Activated naive CD4-positive, alpha-beta T cell treated with anti-CD3 and anti-CD28 coated beads, Interleukin-2, amount 50 U/mL, for 24 hours (primary cell): ENCODE data around the gene PRKCE.

Experiments
- H3K27ac Mint-ChIP-seq: one replicate; pipeline ENCODE4 v1.8.0; 2021; ENCODE audit warnings: mild to moderate bottlenecking, mixed read lengths
- H3K27me3 Mint-ChIP-seq: one replicate; pipeline ENCODE4 v1.8.0; 2021; ENCODE audit warnings: mixed read lengths
- H3K36me3 Mint-ChIP-seq: one replicate; pipeline ENCODE4 v1.8.0; 2021; ENCODE audit warnings: mixed read lengths
- H3K4me1 Mint-ChIP-seq: one replicate; pipeline ENCODE4 v1.8.0; 2021; ENCODE audit warnings: mixed read lengths
- H3K4me3 Mint-ChIP-seq: one replicate; pipeline ENCODE4 v1.8.0; 2021; ENCODE audit warnings: mild to moderate bottlenecking, mixed read lengths
- H3K9me3 Mint-ChIP-seq: one replicate; pipeline ENCODE4 v1.8.0; 2021; ENCODE audit warnings: mixed read lengths

PRKCE gene

GRCh38 chr2:46025081-46025480 lies 373.6 kb downstream of the PRKCE start:
- no peaks in the 10 kb centered on the region for H3K4me1 Mint-ChIP-seq
- no peak overlapping the region for H3K27ac Mint-ChIP-seq
- H3K27me3 Mint-ChIP-seq, result no peaks in the 10 kb centered on the region
- no peak overlapping the region for H3K4me3 Mint-ChIP-seq
- H3K9me3 Mint-ChIP-seq, result no peaks in the 10 kb centered on the region
- peaks cover 1% of the 10 kb centered on the region for H3K36me3 Mint-ChIP-seq

GRCh38 chr2:46025676-46026075 lies 374.2 kb downstream of the PRKCE start:
- Mint-ChIP-seq H3K27ac (no peak overlapping the region), H3K4me1 (no peaks in the 10 kb centered on the region), H3K36me3 (no peaks in the 10 kb centered on the region), H3K4me3 (no peak overlapping the region), H3K9me3 (no peaks in the 10 kb centered on the region), H3K27me3 (no peaks in the 10 kb centered on the region)

DNA sequence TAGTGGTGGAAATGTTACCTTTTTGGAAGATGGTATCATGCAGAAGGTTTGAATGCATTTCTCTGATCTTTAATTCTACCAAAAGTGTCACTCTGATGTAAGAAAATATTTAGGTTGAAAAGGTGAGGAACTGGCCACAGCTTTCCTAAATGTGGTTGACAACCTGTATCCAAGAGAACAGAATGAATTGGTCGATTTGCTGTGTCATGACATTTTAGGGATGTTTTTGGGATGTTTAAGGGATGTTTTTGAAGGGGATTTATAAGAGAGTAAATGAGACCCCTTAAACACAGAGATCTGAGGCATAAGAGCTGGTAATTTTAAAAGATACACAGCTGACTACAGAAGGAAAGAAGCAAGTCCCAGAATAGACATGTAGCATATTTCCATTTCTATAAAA lies 375.0 kb downstream of the PRKCE start:
- Mint-ChIP-seq H3K9me3 (no peaks in the 10 kb centered on the region), H3K4me3 (no peak overlapping the region), H3K36me3 (no peaks in the 10 kb centered on the region), H3K4me1 (no peaks in the 10 kb centered on the region), H3K27ac (no peak overlapping the region), H3K27me3 (no peaks in the 10 kb centered on the region)

DNA sequence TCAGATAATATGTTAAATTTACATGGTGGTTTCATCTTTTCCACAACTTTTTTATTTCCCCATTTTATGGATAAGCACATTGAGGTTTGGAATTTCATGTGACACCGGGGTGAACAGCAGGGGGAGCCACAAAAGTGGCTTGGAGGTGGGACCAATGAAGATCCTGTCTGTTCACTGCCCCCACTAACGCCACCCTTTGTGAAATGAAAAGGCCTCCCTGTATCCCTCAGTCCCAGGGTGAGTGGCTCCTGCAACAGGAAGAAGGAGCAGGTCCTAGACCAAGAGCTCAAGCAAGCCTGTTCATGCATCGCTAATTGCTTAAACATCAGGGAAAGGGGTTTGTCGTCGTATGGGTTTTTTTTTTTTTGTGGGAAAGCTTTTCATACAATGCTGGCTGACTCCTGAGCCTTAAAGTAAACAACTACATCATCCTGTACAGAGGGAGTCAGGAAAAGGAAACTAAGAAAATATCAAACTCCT lies 377.9 kb downstream of the PRKCE start:
- no peaks in the 10 kb centered on the region for H3K4me1 Mint-ChIP-seq
- H3K36me3 Mint-ChIP-seq, result no peaks in the 10 kb centered on the region
- no peaks in the 10 kb centered on the region for H3K9me3 Mint-ChIP-seq
- no peak overlapping the region for H3K4me3 Mint-ChIP-seq
- no peaks in the 10 kb centered on the region for H3K27me3 Mint-ChIP-seq
- no peak overlapping the region for H3K27ac Mint-ChIP-seq

- H3K27me3 Mint-ChIP-seq, result no peaks in the 10 kb centered on the region
- H3K4me1 Mint-ChIP-seq, result no peaks in the 10 kb centered on the region
- no peak overlapping the region for H3K27ac Mint-ChIP-seq
- H3K36me3 Mint-ChIP-seq, result no peaks in the 10 kb centered on the region
- no peaks in the 10 kb centered on the region for H3K9me3 Mint-ChIP-seq
- no peak overlapping the region for H3K4me3 Mint-ChIP-seq
These were observed 378.9 kb downstream of the PRKCE start for GRCh38 chr2:46030330-46030729.

DNA sequence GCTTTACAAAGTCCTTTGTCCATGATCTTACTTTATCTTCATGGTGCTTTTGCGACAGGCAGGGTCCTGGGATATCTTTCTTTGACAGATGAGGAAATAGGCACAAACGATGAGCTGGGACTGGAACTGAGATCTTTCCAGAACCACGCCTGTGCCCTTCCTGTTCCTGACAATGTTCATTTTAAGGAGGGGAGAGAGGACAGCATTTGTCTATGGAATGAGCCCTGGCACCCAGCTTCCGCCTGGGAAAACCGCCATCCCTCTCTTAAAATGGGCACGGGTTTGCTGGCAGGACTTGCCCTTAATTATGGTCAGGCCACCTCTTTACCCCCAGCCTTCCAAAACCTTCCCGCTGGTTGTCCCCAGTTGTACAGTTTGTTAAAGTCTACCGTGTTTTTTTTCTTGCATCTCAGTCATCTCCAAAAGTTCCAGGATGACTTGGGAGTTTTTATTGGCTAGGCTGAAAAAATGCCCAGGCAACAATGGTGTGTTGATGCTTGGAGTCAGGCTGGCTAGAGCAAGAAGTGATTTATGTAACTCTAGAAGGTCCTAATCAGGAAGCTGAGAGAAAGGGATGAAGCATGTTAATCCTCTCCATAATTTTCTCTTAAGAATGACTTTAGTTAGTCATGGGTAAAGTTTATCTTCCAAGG lies 380.8 kb downstream of the PRKCE start:
- H3K27ac Mint-ChIP-seq, result no peak overlapping the region
- H3K36me3 Mint-ChIP-seq, result peaks cover 4% of the 10 kb centered on the region
- no peaks in the 10 kb centered on the region for H3K4me1 Mint-ChIP-seq
- no peaks in the 10 kb centered on the region for H3K27me3 Mint-ChIP-seq
- no peak overlapping the region for H3K4me3 Mint-ChIP-seq
- no peaks in the 10 kb centered on the region for H3K9me3 Mint-ChIP-seq

DNA sequence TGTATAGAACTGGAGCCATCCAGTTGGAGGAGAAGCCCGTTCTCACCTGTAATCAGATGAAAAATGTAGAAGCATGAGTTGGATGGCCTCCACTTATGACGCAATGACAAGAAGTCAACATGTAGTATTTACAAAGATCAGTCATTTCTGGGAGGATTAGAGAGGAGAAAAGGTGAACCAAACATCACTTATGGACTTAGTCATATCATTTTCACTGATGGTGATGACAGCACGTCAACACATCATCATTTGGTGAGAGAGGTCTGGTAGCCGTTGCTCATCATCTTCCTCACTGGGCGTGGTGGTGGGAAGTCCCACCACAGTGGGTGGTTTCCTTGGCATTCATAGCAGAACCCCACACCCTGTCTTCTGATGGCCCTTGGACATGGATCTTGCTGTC lies 381.5 kb downstream of the PRKCE start:
- no peak overlapping the region for H3K4me3 Mint-ChIP-seq
- no peaks in the 10 kb centered on the region for H3K27me3 Mint-ChIP-seq
- H3K4me1 Mint-ChIP-seq, result no peaks in the 10 kb centered on the region
- no peak overlapping the region for H3K27ac Mint-ChIP-seq
- H3K36me3 Mint-ChIP-seq, result peaks cover 4% of the 10 kb centered on the region
- no peaks in the 10 kb centered on the region for H3K9me3 Mint-ChIP-seq

DNA sequence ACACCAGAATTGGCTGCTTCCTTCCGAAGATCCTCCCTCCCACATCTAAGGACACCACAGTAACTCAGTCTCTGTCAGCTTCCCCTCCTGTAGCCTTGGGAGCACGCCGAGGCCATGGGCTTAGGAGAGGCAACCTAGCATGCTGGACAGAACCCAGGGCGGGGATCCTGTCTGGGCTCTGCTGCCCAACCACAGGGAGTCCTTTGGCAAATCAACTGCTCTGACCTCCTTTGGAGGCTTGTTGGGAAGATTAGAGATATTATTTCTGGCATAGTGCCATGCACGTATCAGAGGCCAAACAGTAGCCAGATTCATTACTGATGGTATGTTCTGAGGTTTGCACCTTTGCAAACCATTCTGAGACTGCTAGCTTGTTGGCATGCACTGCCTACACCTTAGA lies 383.1 kb downstream of the PRKCE start:
- Mint-ChIP-seq H3K36me3 (peaks cover 7% of the 10 kb centered on the region), H3K9me3 (no peaks in the 10 kb centered on the region), H3K4me3 (no peak overlapping the region), H3K27ac (no peak overlapping the region), H3K4me1 (no peaks in the 10 kb centered on the region), H3K27me3 (no peaks in the 10 kb centered on the region)

DNA sequence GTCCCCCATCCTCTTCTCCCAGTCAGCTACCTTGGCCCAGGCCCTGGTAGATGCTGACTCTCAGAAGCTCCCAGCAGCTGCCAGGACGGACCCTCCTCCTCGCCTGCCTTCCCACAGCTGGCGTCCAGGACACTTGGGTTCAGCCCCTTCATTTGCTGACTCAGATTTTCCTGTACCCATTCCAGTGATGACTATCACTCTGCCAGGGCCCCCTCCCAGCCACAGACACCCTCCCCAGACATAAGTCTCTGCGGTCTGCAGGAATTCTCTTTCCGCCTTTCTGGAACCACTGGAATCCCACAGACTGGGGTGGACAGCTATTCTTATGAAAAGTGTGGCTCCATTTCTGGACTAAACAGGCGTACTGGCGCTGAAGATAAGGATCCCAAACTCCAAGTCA lies 385.5 kb downstream of the PRKCE start:
- H3K36me3 Mint-ChIP-seq, result peaks cover 7% of the 10 kb centered on the region
- no peaks in the 10 kb centered on the region for H3K4me1 Mint-ChIP-seq
- H3K27ac Mint-ChIP-seq, result no peak overlapping the region
- no peaks in the 10 kb centered on the region for H3K27me3 Mint-ChIP-seq
- H3K9me3 Mint-ChIP-seq, result no peaks in the 10 kb centered on the region
- H3K4me3 Mint-ChIP-seq, result no peak overlapping the region

DNA sequence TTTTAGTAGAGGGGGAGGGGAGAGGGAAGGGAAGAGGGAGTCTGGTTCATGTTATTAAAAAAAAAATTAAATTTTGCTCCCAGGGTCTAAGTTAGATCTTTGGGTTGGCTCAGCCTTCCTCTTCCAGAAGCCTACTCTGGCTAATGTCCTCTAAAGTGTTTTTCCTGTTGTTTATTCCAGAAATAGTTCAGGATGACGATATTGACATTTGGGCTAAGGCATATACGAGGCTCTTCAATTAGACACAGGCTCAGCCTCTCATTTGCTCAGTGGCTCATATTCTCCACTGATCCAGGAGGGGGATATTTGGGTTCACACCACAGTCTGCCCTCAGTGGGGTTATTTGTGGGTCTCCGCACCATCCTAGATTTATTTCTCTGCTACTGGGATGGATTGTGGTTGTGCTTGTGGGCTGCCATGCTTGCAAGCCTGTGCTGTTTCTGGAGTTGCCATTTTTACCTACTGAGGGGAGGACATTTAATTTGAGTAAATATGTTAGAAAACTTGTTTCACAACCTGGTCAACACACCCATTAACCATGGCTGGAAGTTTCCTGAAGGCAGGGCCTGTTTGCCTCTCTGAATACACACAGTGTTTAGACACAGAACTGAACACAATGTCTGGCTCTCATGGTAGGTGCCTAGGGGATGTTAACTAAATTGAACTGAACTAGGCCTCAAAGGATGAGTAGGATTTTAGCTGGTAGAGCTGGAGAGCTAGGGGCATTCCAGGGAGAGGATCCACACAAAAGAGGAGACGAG lies 388.2 kb downstream of the PRKCE start:
- no peaks in the 10 kb centered on the region for H3K9me3 Mint-ChIP-seq
- no peaks in the 10 kb centered on the region for H3K4me1 Mint-ChIP-seq
- no peaks in the 10 kb centered on the region for H3K27me3 Mint-ChIP-seq
- no peak overlapping the region for H3K4me3 Mint-ChIP-seq
- H3K27ac Mint-ChIP-seq, result no peak overlapping the region
- H3K36me3 Mint-ChIP-seq, result peaks cover 7% of the 10 kb centered on the region

DNA sequence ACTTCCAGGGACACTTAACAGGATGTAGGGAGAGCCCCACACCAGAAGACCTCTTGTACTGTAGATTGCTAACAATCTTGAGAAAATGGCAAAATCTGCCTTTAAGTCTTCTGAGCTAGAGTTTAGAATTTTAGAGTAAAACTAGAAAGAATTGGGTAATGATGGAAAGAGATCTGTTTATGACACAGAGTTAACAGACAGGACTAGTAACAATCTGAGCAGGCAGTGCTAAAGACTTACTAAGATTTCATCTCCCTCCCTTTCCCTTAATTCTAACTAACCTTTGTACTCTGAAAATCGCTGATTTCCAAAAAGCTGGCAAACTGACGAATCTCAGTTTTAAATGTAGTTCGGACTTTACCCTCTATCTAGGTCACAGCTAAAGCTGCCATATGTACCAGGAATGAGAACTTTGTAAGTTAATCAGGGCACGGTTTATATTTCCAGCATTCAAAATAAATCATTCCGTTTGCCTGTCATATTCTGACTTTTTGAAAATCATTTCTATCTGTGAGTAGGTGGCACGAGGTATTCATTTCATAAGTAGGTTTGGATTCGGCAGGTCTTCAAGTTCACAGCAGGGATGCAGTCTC lies 389.2 kb downstream of the PRKCE start:
- H3K4me3 Mint-ChIP-seq, result no peak overlapping the region

GRCh38 chr2:46041434-46041833 lies 390.0 kb downstream of the PRKCE start:
- Mint-ChIP-seq H3K27me3 (no peaks in the 10 kb centered on the region), H3K27ac (no peak overlapping the region), H3K4me3 (no peak overlapping the region), H3K9me3 (no peaks in the 10 kb centered on the region), H3K4me1 (no peaks in the 10 kb centered on the region), H3K36me3 (peaks cover 3% of the 10 kb centered on the region)

More for the DNA sequence above, 389.2 kb downstream of the PRKCE start:
- Mint-ChIP-seq H3K4me1 (no peaks in the 10 kb centered on the region), H3K27ac (no peak overlapping the region), H3K27me3 (no peaks in the 10 kb centered on the region), H3K36me3 (peaks cover 6% of the 10 kb centered on the region), H3K9me3 (no peaks in the 10 kb centered on the region)

DNA sequence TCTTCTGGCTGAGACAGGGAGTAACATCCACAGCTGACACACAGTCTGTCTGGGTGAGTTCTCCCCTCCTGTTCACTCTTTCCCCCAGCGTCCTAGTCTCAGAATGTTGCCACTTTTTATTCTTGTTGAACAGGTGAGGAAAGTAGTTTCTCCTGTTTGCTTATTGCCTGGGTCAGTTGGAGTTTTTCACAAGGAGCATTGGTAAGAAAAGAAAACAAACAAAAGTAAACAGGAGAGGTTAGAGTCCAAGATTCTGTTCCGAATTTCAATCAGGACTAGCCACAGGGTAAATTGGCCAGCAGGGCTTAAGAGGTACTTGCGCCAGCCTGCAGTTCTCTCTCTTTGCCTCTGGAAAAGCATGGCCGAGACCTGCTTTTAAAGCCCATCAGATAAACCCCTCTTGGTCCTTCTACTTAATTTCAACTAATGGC lies 390.7 kb downstream of the PRKCE start:
- Mint-ChIP-seq H3K9me3 (no peaks in the 10 kb centered on the region), H3K27ac (no peak overlapping the region), H3K27me3 (no peaks in the 10 kb centered on the region), H3K4me1 (no peaks in the 10 kb centered on the region), H3K4me3 (no peak overlapping the region), H3K36me3 (peaks cover 3% of the 10 kb centered on the region)

DNA sequence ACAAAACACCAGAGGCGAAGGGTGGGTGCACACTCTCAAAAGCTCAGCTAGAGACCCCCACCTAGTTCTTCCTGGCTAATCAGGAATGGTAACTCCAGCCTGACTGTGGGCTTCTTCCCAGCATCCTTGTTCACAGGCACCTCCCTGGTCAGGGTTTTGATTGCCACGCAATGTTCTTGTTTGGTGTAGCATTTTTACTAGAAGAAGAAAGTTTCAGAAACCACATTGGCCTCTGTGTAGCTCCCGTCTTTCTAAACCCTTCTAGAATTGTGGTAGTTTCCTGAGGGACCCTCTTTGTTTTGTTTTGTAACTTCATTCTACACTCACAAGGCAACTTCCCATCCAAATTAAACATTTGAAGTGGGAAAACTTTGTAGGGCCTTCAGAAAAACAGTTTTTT lies 391.2 kb downstream of the PRKCE start:
- Mint-ChIP-seq H3K27me3 (no peaks in the 10 kb centered on the region), H3K4me1 (no peaks in the 10 kb centered on the region), H3K27ac (no peak overlapping the region), H3K9me3 (no peaks in the 10 kb centered on the region), H3K36me3 (peaks cover 3% of the 10 kb centered on the region), H3K4me3 (no peak overlapping the region)

DNA sequence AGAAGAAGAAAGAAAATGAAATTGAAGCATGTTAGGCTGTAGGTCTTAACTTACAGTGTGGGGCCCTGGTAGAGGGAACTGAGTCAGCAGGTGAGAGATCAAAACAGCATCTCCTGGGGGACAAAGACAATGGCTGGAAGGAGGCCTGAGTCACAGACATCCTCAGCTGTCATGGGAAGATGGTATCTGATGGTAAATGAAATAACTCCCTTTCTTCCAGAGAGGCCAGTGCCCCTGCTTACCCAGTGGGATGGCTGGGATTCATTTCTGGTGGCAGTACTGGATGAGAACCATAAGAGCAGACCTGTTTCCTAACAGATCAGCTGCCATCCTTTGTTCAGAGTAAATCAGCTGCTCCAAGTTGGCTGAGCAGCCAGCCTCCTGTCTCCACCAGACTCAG lies 394.4 kb downstream of the PRKCE start:
- Mint-ChIP-seq H3K4me1 (no peaks in the 10 kb centered on the region), H3K27me3 (no peaks in the 10 kb centered on the region), H3K27ac (no peak overlapping the region), H3K4me3 (no peak overlapping the region), H3K36me3 (peaks cover 5% of the 10 kb centered on the region), H3K9me3 (no peaks in the 10 kb centered on the region)

DNA sequence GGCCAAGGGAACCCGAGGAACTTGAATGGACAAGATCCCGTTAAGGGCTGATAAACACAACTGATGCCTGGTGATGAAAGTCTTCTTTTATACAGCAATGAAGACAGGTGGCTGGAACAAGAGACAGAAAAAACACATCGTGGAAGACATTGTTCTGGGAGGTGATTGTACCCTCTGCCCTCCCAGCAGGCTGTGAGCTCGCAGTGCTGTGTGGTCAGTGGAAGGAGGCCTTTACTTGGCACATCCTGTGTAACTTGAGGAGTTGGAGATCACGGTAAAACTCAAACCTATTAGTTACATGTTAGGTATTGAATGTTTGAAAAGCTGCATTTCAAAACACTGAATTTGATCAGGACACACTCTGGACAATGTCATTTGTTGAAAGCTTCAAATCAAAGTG lies 395.8 kb downstream of the PRKCE start:
- Mint-ChIP-seq H3K27me3 (no peaks in the 10 kb centered on the region), H3K4me1 (no peaks in the 10 kb centered on the region), H3K4me3 (no peak overlapping the region), H3K36me3 (peaks cover 5% of the 10 kb centered on the region), H3K9me3 (no peaks in the 10 kb centered on the region), H3K27ac (no peak overlapping the region)
